Fibroblast of skin of right biceps (primary cell): ENCODE measurements around the gene PRPH.
A peak's percentile ranks its signal among the peaks of the same experiment; 100 is the strongest.

ENCODE experiments used
- DNase-seq: peaks from one replicate; pipeline ENCODE4 v3.0.0-alpha.2; 2013

Gene PRPH

DNA sequence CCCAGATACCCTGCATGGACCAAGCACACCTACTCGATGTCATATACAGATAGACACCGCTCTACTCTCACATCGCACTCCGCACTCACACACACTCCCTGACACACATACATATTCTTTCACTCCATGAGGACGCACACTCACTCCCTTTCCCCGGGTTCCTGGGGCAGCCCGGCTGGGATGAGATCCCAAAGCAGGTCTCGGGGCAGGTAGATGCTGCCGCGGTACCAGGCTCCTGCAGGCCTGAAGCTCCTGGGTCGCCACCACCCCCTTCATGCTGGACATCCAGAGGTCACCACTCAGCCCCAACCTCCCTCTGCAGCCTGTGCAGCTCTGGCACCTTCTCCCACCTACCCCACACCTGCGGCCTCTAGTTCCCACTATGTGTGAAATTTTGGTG is 39.7 kb downstream of the PRPH start:
- DNase-seq: no peak

- DNase-seq: no peak
Observed at GRCh38 chr12:49335118-49335954, 40.4 kb downstream of the PRPH start.

DNA sequence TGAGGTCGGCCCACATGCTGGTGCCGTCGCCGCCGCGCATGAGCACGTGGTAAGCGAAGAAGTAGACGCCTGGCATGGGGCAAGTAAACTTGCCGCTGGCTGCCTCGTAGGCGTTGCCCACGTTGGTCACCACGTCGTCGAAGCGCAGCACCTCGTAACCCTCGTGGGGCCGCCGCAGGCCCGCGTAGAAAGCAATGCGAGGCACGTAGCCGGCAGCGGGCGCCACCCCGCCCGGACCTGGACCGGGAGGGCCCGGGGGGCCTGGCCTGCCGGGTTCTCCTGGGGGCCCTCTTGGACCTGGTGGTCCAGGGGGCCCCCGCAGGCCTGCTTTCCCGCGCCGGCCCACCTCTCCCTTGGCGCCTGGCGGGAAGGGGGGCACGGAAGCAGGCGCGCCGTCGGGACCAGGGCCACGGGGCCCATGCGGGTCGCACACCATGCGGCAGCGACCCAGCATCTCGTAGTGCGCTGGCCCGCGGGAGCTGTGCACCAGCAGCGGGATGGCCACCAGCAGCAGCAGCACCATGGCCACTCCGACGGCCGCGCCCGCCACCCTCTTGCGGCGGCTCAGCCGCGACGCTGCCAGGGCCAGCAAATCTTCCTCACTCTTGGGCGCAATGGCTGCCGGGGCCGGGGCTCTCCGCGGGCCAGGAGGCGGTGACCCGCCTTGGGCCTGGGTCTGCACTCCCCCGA is 41.2 kb downstream of the PRPH start:
- no peak for DNase-seq

- peak; percentile 69 for DNase-seq
Observed at GRCh38 chr12:49336645-49337584, 42.0 kb downstream of the PRPH start, which contains the start of gene C1QL4. TSS of gene C1QL4 (minus strand) at chr12:49337188. CDS start at chr12:49336477, 711 bp downstream.

DNA sequence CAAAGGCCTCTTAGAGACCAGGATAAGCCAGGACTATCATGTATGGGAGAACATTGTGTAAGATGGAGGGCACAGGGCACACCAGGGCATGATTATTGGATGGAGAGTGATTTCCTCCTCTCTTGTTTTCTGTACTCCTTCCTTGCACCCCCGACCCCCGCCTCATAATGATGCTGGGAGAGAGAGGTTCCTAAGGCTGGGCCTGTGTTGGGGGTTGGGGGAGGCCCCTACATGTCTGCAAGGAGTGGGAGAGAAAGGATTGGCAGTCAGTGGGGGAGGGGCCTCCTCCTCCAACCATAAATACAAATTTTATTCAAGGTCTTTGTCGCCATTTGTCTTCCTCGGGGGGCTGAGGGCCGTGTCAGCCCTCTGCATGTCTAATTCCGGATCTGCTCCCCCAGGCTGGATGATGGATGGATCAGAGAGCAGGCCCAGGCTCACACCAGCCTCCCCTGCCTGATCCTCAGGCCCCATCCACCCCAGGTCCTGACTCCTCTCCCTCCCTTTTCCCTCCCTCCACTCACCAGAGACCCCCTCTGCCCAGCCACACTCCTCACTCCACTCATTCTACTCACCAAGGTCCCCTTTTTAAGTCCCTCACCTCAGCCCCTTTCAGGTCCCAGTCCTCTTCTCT is 44.0 kb downstream of the PRPH start:
- no peak for DNase-seq

GRCh38 chr12:49339464-49339861 is 44.5 kb downstream of the PRPH start:
- no peak for DNase-seq

GRCh38 chr12:49340095-49340870 is 45.3 kb downstream of the PRPH start:
- DNase-seq: no peak

GRCh38 chr12:49340971-49341776 is 46.2 kb downstream of the PRPH start:
- DNase-seq: no peak

GRCh38 chr12:49341777-49342065 is 46.8 kb downstream of the PRPH start:
- DNase-seq: no peak

- peak; percentile 81 for DNase-seq
Observed at GRCh38 chr12:49342066-49342913, 47.3 kb downstream of the PRPH start.

- no peak for DNase-seq
Observed at GRCh38 chr12:49342914-49343731, 48.2 kb downstream of the PRPH start.

- DNase-seq: no peak
Observed at GRCh38 chr12:49344486-49345050, 49.6 kb downstream of the PRPH start.

DNA sequence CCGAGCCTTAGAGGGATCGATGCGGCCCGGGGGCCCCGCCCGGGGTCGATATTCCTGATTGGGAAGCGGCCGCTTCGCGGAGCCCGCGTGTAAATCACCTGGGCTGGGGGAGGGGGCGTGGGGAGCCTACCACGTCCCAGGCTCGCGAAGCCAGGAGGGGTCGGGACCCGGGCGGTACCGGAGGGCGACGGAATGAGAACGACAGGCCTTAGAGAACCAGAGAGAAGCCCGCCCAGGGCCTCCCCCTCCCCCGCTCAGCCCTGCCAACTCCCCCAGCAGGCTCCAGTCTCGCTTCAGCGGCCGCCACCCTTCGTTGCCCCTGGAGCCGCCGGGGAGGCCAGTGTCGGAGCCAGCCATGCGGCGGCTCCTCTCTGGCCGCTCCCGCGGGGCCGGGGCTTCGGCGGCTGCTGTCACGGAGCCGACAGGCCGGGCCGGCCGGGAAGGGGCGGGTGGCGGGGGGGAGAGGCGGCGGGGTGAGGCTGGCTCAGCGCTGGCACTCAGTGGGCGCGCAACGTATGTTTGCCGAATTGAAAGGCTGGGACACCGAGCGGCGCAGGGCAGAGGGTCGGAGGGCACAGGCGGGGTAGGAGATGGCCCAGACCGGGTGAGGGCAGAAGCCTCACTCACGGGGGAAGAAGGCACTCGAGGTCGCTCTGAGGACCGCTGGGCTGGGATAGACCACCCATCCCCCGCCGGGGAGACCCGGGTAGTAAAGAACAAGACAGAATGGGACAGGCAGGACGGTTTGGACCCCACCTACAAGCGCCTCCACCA is 50.3 kb downstream of the PRPH start:
- DNase-seq: no peak

- DNase-seq: no peak
Observed at GRCh38 chr12:49345825-49346658, 51.1 kb downstream of the PRPH start.

GRCh38 chr12:49346659-49347310 is 51.8 kb downstream of the PRPH start, which contains the start of gene DNAJC22:
TSS of gene DNAJC22 (plus strand) at chr12:49346888. CDS start at chr12:49348873, 1,985 bp downstream.
- DNase-seq: no peak
